Activated effector memory CD4-positive, alpha-beta T cell treated with anti-CD3 and anti-CD28 coated beads, Interleukin-2, amount 50 U/mL, for 16 hours (primary cell): Measurements from ENCODE around the gene VEZF1.

Experiments
- DNase-seq: peaks from one replicate; pipeline ENCODE4 v3.0.0-alpha.2; 2020

VEZF1 gene

DNA sequence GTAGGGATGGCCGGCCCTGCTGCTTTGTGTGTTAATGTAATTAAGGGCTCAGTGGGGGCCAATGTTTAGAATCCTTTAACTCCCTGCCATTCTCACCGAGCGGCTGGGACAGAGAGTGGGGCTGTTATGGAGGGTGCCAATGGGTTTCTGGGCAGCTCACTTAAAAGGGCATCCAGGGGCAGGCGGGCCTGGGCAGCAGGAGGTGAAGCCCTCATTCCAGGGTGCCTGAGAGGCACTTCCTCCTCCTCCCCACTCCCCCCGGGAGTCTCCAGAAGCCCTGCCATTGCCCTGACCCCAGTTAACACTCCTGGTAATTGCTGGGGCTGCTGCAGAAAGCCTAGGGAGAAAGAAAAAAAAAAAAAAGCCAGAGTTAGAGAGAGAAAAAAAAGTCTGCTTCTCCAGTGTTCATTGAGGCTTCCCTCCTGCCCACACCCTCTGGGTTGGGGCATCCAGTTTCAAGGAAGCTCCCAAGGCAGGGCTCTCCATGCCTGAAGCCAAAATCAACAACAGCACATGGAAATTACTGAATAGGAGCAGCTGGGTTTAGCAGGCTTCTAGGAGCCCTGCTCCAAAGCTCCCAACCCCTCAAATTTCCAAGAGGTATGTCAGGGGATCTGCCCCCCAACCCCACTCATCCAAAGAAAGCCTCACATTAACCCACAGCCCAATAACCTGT, 60.9 kb downstream of the VEZF1 start:
- no peak for DNase-seq

DNA sequence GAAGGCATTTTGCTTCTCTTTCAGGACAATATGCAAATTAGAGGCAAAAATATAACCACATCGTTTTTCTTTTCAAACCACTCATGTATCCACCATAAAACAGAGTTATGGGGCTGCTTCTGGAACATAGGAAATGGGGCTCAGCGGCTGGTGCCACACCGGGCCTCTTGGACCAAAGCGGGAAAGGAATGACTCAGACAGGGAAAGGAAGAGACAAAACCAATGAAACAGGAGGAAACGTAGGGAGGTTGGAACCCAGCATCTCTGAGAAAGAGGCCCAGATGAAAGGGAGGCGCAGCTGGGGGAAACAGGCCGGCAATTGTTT, 61.4 kb downstream of the VEZF1 start:
- no peak for DNase-seq

DNA sequence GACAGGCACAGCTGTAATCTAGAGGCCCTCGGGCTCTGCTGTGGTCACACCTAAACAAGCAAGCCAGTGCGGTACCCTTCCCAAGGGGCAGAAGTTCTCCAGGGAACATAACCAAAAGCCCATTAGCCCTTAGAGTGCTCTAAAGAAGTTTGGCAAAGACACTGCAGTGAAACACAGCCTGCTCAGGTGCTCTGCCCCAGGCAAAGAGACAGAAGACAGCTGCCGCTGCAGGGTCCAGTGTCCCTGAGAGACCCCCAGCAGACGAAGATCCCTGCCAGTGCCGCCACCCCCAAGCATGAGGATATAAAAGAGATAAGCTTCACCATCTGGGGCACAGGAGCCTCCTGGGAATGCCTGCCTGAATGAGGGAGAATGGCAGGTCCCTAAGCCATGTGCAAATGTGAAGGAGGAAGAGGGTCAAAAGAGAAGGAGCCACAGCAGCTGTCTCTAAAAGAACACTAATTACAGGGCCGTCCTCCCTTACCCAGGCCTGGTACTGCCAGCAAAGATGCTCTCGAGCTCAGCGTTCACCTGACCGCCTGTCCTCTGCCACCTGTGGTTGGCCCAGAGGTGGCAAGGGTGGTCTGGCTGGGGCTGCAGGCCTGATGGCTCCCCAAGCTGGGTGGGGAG, 62.6 kb downstream of the VEZF1 start:
- DNase-seq = no peak

DNA sequence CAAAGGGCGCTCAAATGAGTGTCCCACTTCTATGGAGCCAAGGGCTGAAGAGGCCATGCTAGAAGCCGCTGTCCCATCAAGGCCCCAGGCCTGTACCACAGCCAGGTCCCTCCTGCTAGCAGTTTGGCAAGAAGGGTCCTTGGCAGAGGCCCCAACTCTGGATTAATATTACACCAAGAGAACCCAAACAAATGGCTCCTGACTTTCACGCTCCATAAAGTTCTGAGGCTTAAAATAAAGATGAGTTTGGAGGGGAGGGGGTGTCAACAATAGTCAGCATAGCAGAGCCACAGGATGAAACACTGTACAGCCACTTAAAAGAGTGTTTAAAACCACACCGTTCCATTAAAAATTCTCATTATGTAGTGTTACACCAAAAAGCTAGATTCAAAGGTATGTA, 63.4 kb downstream of the VEZF1 start:
- no peak for DNase-seq
